Testis (tissue), 2 donors: ENCODE results near the gene RAP1GAP2.

ENCODE experiments used
- CTCF ChIP-seq, 3 experiments: fragments of 450-650 bp in 2 of 3; fragments of 200-600 bp in 1 of 3; sonication (generic) in 1 of 3; IDR thresholded peaks; one replicate each; pipeline ENCODE4 v1.5.1; 2016 to 2019; ENCODE audit warnings: antibody characterized with exemption in 3 of 3, mild to moderate bottlenecking in 2 of 3, moderate library complexity in 1 of 3
- POLR2A ChIP-seq: fragments of 450-650 bp; IDR thresholded peaks from one replicate; pipeline ENCODE4 v1.6.1; 2017; ENCODE audit warnings: antibody characterized with exemption, mild to moderate bottlenecking, moderate library complexity

GRCh38 chr17:2850991-2851390 lies 54.8 kb downstream of the RAP1GAP2 start:
- TF ChIP-seq POLR2A (no peak), CTCF (IDR thresholded peaks at IDR 0.05) (no peak)
